ENCODE results near the gene INPP4B.

DNA sequence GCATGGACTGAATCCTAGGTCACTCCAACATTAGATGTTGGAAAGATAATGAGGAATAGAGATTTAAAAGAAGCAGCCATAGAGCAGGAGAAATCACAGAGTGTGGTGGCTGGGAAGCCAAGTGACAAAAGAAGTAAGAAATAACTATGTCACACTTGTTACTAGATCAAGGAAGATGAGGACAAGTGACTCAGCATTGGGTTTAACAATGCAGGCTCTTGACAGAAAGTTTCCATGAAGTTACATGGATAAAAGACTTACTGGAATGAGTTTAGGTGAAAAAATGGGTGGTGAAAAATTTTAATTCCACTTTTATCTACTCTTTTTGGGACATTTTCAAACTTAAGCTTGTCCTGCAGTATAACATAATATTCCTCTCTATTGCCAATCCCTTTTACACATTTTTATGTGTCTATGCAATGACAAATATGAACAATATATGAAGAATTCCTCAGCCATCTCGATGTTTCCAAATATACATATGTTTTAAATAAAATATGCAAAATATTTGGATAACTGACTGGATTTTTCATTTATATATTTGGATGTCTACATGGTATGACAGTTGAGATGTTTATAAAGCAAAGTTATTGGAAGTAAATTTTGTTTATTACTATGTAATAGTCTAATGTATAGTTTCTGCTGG is 747.1 kb downstream of the INPP4B start:
- TF ChIP-seq, protein P1, sequence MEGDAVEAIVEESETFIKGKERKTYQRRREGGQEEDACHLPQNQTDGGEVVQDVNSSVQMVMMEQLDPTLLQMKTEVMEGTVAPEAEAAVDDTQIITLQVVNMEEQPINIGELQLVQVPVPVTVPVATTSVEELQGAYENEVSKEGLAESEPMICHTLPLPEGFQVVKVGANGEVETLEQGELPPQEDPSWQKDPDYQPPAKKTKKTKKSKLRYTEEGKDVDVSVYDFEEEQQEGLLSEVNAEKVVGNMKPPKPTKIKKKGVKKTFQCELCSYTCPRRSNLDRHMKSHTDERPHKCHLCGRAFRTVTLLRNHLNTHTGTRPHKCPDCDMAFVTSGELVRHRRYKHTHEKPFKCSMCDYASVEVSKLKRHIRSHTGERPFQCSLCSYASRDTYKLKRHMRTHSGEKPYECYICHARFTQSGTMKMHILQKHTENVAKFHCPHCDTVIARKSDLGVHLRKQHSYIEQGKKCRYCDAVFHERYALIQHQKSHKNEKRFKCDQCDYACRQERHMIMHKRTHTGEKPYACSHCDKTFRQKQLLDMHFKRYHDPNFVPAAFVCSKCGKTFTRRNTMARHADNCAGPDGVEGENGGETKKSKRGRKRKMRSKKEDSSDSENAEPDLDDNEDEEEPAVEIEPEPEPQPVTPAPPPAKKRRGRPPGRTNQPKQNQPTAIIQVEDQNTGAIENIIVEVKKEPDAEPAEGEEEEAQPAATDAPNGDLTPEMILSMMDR (IDR thresholded peaks at IDR 0.05): no peak
- TF ChIP-seq POLR2A (IDR thresholded peaks at IDR 0.05): no peak

All from uterus (tissue), 2 donors.